Panc1 (cell line): ENCODE results near the gene KIZ. TPM values are rescaled to one million over a fixed set of nuclear protein-coding genes. Genes with fewer than 3 reads are reported as not detected.

Experiments
- ATAC-seq: fragments of 200-7000 bp; cut with Tn5 transposase; 2 replicates; pipeline ENCODE4 v1.9.1; 2020; ENCODE audit warnings: mild to moderate bottlenecking, moderate library complexity
- BruUV-seq: library from RNA; stranded (reverse); fragments of 400-500 nt; replicated peaks from 2 replicates; lab custom pipeline; 2021; lab: Mats Ljungman, UMichigan
- CTCF ChIA-PET: fragments of 300-600 bp; sonication (Branson Sonifier 250); formaldehyde crosslinking; loops from one replicate; lab custom pipeline; 2022; ENCODE audit warnings: antibody characterized with exemption; lab: Charles Lee
- POLR2A ChIA-PET: fragments of 300-600 bp; sonication (Branson Sonifier 250); formaldehyde crosslinking; loops from one replicate; lab custom pipeline; 2022; ENCODE audit warnings: antibody characterized with exemption; lab: Charles Lee
- DNase-seq: peaks from one replicate; pipeline ENCODE4 v3.0.0-alpha.2; 2010; ENCODE audit warnings: low read depth, low spot score
- H3K27ac ChIP-seq: 2 replicates; pipeline ENCODE4 v1.5.1; 2011; ENCODE audit warnings: mild to moderate bottlenecking, low read length, inconsistent platforms
- H3K27me3 ChIP-seq: fragments of 200-500 bp; sonication (Bioruptor generic); 2 replicates; pipeline ENCODE4 v1.6.0; 2014; ENCODE audit warnings: low read length, inconsistent platforms; ENCODE audit not compliant: control insufficient read depth, insufficient read depth
- H3K36me3 ChIP-seq: fragments of 200-500 bp; sonication (Bioruptor generic); 2 replicates; pipeline ENCODE4 v1.5.1; 2014; ENCODE audit warnings: inconsistent platforms, mild to moderate bottlenecking, low read length, moderate library complexity; ENCODE audit not compliant: control insufficient read depth, insufficient read depth
- H3K4me1 ChIP-seq: 2 replicates; pipeline ENCODE4 v1.5.1; 2011; ENCODE audit warnings: inconsistent platforms, mild to moderate bottlenecking, low read length, moderate library complexity; ENCODE audit not compliant: control insufficient read depth, insufficient read depth
- H3K4me3 ChIP-seq, 2 experiments: 2 replicates each; pipeline ENCODE4 v1.5.1; 2011 to 2012; ENCODE audit warnings: low read depth in 2 of 2, low read length in 2 of 2, mild to moderate bottlenecking in 2 of 2, inconsistent platforms in 1 of 2, moderate library complexity in 1 of 2
- H3K9me3 ChIP-seq: fragments of 200-500 bp; sonication (Bioruptor generic); 2 replicates; pipeline ENCODE4 v1.5.1; 2014; ENCODE audit warnings: low read depth, mild to moderate bottlenecking, inconsistent platforms, low read length, moderate library complexity; ENCODE audit not compliant: control insufficient read depth, insufficient read depth
- POLR2AphosphoS5 ChIP-seq: IDR thresholded peaks from 2 replicates; pipeline ENCODE4 v1.6.1; 2012; ENCODE audit warnings: mild to moderate bottlenecking, low read depth, low read length, moderate library complexity
- SIN3A ChIP-seq: IDR thresholded peaks from 2 replicates; pipeline ENCODE4 v1.6.1; 2012; ENCODE audit warnings: low read depth, mild to moderate bottlenecking, low read length, moderate library complexity, borderline replicate concordance; ENCODE audit not compliant: insufficient read depth
- TCF7L2 ChIP-seq: IDR thresholded peaks from 2 replicates; pipeline ENCODE4 v1.6.1; 2011; ENCODE audit warnings: mild to moderate bottlenecking, low read depth, low read length, inconsistent platforms
- in situ Hi-C: cut with HindIII; loops from 2 replicates; pipeline ENCODE4 v1.10.0; 2016; ENCODE audit warnings: low sequenced_read_pairs, low pct_unique_long_range_greater_than_20kb
- intact Hi-C: fragments of 100-400 bp; cut with micrococcal nuclease; formaldehyde crosslinking; loops from one replicate; pipeline ENCODE4 v1.10.0; 2022; ENCODE audit not compliant: unreplicated experiment
- total RNA-seq: library from RNA; stranded (reverse); gene quantifications from one replicate; pipeline ENCODE4 v1.2.1, GENCODE V29; 2021; ENCODE audit not compliant: unreplicated experiment
- TF ChIP-seq, protein P1 (sequence below): fragments of 450-650 bp; IDR thresholded peaks from 2 replicates; pipeline ENCODE4 v1.5.1; 2017; ENCODE audit warnings: mild to moderate bottlenecking
- TF ChIP-seq, protein P2 (sequence below), 2 experiments: IDR thresholded peaks; 2 replicates each; pipeline ENCODE4 v1.6.1; 2011 to 2012; ENCODE audit warnings: low read depth in 2 of 2, control low read depth in 1 of 2, low read length in 1 of 2, mild to moderate bottlenecking in 1 of 2, moderate library complexity in 1 of 2; ENCODE audit not compliant: insufficient read depth in 1 of 2

KIZ gene
- total RNA-seq, 1 experiment from 2014 or later = 6.5 TPM

DNA sequence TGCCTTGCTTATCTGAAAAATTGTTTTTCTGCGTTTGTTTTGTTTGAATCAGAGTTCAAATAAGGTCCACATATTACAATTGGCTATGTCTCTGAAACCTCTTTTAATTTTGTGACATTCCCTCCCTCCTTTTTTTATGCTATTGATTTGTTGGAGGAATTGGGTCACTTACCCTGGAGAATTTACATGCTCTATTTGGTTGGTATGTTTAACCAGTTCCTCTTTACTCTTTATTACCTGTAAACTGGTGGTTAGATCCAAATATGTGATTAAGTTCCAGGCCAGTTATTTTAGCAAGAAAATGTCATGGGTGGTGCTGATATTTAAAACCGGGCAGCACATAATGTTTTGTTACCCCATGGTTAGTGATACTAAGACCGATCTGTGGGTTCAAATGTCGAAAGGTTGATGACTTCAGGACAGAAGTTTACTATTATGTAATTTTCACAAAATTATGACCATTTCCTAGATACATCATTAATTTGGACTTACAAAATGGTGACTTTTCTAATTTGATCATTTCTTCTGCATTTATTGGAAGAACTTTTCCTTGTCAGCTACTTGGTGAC, 77.3 kb downstream of the KIZ start:
- DNase-seq (no peak), ATAC-seq (no peak)
- H3K4me3 ChIP-seq = no peak overlapping the region
- TF ChIP-seq TCF7L2 = no peak
- TF ChIP-seq, protein P1, sequence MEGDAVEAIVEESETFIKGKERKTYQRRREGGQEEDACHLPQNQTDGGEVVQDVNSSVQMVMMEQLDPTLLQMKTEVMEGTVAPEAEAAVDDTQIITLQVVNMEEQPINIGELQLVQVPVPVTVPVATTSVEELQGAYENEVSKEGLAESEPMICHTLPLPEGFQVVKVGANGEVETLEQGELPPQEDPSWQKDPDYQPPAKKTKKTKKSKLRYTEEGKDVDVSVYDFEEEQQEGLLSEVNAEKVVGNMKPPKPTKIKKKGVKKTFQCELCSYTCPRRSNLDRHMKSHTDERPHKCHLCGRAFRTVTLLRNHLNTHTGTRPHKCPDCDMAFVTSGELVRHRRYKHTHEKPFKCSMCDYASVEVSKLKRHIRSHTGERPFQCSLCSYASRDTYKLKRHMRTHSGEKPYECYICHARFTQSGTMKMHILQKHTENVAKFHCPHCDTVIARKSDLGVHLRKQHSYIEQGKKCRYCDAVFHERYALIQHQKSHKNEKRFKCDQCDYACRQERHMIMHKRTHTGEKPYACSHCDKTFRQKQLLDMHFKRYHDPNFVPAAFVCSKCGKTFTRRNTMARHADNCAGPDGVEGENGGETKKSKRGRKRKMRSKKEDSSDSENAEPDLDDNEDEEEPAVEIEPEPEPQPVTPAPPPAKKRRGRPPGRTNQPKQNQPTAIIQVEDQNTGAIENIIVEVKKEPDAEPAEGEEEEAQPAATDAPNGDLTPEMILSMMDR = no peak
- TF ChIP-seq SIN3A = no peak
- TF ChIP-seq, protein P2, sequence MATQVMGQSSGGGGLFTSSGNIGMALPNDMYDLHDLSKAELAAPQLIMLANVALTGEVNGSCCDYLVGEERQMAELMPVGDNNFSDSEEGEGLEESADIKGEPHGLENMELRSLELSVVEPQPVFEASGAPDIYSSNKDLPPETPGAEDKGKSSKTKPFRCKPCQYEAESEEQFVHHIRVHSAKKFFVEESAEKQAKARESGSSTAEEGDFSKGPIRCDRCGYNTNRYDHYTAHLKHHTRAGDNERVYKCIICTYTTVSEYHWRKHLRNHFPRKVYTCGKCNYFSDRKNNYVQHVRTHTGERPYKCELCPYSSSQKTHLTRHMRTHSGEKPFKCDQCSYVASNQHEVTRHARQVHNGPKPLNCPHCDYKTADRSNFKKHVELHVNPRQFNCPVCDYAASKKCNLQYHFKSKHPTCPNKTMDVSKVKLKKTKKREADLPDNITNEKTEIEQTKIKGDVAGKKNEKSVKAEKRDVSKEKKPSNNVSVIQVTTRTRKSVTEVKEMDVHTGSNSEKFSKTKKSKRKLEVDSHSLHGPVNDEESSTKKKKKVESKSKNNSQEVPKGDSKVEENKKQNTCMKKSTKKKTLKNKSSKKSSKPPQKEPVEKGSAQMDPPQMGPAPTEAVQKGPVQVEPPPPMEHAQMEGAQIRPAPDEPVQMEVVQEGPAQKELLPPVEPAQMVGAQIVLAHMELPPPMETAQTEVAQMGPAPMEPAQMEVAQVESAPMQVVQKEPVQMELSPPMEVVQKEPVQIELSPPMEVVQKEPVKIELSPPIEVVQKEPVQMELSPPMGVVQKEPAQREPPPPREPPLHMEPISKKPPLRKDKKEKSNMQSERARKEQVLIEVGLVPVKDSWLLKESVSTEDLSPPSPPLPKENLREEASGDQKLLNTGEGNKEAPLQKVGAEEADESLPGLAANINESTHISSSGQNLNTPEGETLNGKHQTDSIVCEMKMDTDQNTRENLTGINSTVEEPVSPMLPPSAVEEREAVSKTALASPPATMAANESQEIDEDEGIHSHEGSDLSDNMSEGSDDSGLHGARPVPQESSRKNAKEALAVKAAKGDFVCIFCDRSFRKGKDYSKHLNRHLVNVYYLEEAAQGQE (IDR thresholded peaks at IDR 0.05; ENCODE audit: insufficient read depth in 1 of 2, low read depth in 2 of 2, low read length in 1 of 2) = no peak
- no peak for TF ChIP-seq POLR2AphosphoS5
- intact Hi-C loops (no loop called here), in situ Hi-C loops (no loop called here)
- H3K9me3 ChIP-seq = no peaks in the 10 kb centered on the region
- ChIA-PET POLR2A (no interaction called here), CTCF (no interaction called here)
- no peak overlapping the region for H3K27ac ChIP-seq
- no peaks in the 10 kb centered on the region for H3K27me3 ChIP-seq
- H3K4me1 ChIP-seq = peaks cover 2% of the 10 kb centered on the region; the same call in 1 of the 2 replicates
- no TSS peak for BruUV-seq
- no peaks in the 10 kb centered on the region for H3K36me3 ChIP-seq

DNA sequence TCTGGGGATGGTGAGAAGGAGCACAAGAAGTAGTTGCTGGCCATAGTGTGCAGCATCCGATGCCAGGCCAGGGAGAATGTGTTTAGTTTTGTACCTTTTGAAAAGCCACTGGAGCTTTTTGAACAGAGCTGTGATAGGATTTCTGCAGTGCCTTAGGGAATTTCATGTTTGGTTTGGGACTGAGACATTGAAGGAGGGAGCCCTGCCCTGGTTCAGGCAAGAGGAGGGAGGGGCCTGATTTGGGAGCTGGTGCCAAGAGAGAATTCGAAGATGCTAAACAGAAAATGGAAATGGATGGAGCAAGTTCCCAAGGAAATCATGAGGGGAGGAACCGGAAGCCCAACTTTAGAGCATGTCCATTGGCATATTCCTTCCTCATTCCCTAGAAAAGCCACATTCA, 80.7 kb downstream of the KIZ start:
- no peaks in the 10 kb centered on the region for H3K36me3 ChIP-seq
- H3K9me3 ChIP-seq = no peaks in the 10 kb centered on the region
- ATAC-seq (no peak), DNase-seq (no peak)
- ChIA-PET POLR2A (no interaction called here), CTCF (no interaction called here)
- no peak overlapping the region for H3K4me3 ChIP-seq
- BruUV-seq = no TSS peak
- intact Hi-C loops = no loop called here
- peaks cover 2% of the 10 kb centered on the region; the same call in 1 of the 2 replicates for H3K4me1 ChIP-seq
- H3K27me3 ChIP-seq = no peaks in the 10 kb centered on the region
- no peak overlapping the region for H3K27ac ChIP-seq
- in situ Hi-C loops = no loop called here
- TF ChIP-seq SIN3A (no peak), POLR2AphosphoS5 (no peak), TCF7L2 (no peak)
- TF ChIP-seq, protein P2 (IDR thresholded peaks at IDR 0.05; ENCODE audit: insufficient read depth in 1 of 2, low read depth in 2 of 2, low read length in 1 of 2) = no peak
- TF ChIP-seq, protein P1 = no peak
